Mesenteric fat pad (tissue), 1 donor: Measurements from ENCODE around the gene NOBOX. TPM values are rescaled to one million over a fixed set of nuclear protein-coding genes. Genes with fewer than 3 reads are reported as not detected.

Experiments used
- total RNA-seq: library from RNA; stranded (reverse); fragmentation: NEBNext Ultra II Directional; extraction: Animal tissue kit (Norgen Biotek cat#: 25700); gene quantifications from one replicate; pipeline ENCODE4 v1.2.1, GENCODE V29; 2021
- donor health status: DM: yes; HTN: yes; CAD: no.

NOBOX gene
- total RNA-seq, 1 donor from 2014 or later, result not detected

Other genes starting within 250 kb of the NOBOX start
- 0.58 TPM for gene CTAGE4, start 220.2 kb downstream of the NOBOX start, total RNA-seq
- 7.2 TPM for gene ARHGEF35, start 207.9 kb downstream of the NOBOX start, total RNA-seq
- gene OR2A42, start 164.1 kb downstream of the NOBOX start, total RNA-seq, result not detected
- gene OR2A7, start 138.9 kb downstream of the NOBOX start, total RNA-seq, result 3.8 TPM
- 0.71 TPM for gene CTAGE8, start 134.4 kb downstream of the NOBOX start, total RNA-seq
- gene OR2A1, start 91.3 kb downstream of the NOBOX start, total RNA-seq, result 0.16 TPM
- 9.4 TPM for gene ARHGEF5, start 48.3 kb downstream of the NOBOX start, total RNA-seq